ENCODE results near the gene TBR1. TPM values are rescaled to one million over a fixed set of nuclear protein-coding genes. Genes with fewer than 3 reads are reported as not detected.

TBR1 gene
- total and polyA plus RNA-seq, 5 donors: 0.02 TPM; not detected in 4

GRCh38 chr2:161386228-161386824 is 29.8 kb upstream of the TBR1 start:
- Histone ChIP-seq H3K27ac (ENCODE audit: low read length) (no peak overlapping the region), H3K4me3 (ENCODE audit: low read length) (no peak overlapping the region), H3K9me3 (ENCODE audit: control insufficient read depth, low read length) (no peaks in the 10 kb centered on the region), H3K27me3 (ENCODE audit: control insufficient read depth, insufficient read depth) (no peaks in the 10 kb centered on the region), H3K4me1 (ENCODE audit: control insufficient read depth, insufficient read depth, low read length) (no peaks in the 10 kb centered on the region)
- DNase-seq (no peak), ATAC-seq (no peak)
- WGBS: 93% methylated on average over 2 of the region's 2 CpGs
- intact Hi-C loops (cut with DNase I): no loop called here

DNA sequence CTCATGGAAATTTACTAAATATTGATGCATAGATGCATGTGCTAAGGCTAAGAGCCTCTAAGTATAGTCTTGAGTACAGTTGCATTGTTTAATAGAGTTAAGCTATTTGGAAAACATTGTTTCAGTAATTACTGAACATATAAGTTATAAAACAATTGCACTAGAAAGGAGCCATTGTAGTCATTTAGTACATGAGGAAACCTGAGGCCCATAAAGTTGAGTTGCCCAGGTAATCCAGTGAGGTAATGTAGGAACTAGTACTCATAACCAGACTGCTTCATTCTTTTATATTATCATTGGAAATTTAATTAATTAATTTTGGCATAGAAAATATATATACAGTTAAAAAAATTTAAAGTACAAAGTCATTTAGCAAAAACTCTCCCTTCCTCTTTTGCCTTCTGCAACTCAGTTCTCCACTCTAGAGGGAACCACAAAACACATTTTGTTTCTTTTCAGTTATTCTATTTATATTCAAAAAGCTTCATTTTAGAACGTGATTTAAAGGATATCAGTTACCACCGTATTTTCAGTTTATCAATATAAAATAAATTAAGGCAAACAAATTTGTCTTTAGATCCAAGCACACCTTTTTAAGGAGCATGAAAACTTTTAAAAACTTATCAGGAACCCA is 27.8 kb upstream of the TBR1 start:
- ATAC-seq (no peak), DNase-seq (no peak)
- H3K4me1 ChIP-seq (ENCODE audit: control insufficient read depth, insufficient read depth, low read length): no peaks in the 10 kb centered on the region
- intact Hi-C loops (cut with DNase I): no loop called here
- no peaks in the 10 kb centered on the region for H3K27me3 ChIP-seq (ENCODE audit: control insufficient read depth, insufficient read depth)
- H3K4me3 ChIP-seq (ENCODE audit: low read length): no peak overlapping the region
- H3K27ac ChIP-seq (ENCODE audit: low read length): no peak overlapping the region
- 82% methylated on average over 2 of the region's 2 CpGs for WGBS
- H3K9me3 ChIP-seq (ENCODE audit: control insufficient read depth, low read length): no peaks in the 10 kb centered on the region

- Histone ChIP-seq H3K27me3 (ENCODE audit: control insufficient read depth, insufficient read depth) (no peaks in the 10 kb centered on the region), H3K4me1 (ENCODE audit: control insufficient read depth, insufficient read depth, low read length) (no peaks in the 10 kb centered on the region), H3K27ac (ENCODE audit: low read length) (no peak overlapping the region), H3K9me3 (ENCODE audit: control insufficient read depth, low read length) (no peaks in the 10 kb centered on the region), H3K4me3 (ENCODE audit: low read length) (no peak overlapping the region)
- DNase-seq: no peak
- intact Hi-C loops (cut with DNase I): no loop called here
- 91% methylated on average over 4 of the region's 4 CpGs for WGBS
- no peak for ATAC-seq
These were observed 24.2 kb upstream of the TBR1 start for GRCh38 chr2:161391737-161392506.

- no peak overlapping the region for H3K27ac ChIP-seq (ENCODE audit: low read length)
- no peak for ATAC-seq
- no peaks in the 10 kb centered on the region for H3K27me3 ChIP-seq (ENCODE audit: control insufficient read depth, insufficient read depth)
- intact Hi-C loops (cut with DNase I): no loop called here
- H3K4me1 ChIP-seq (ENCODE audit: control insufficient read depth, insufficient read depth, low read length): no peaks in the 10 kb centered on the region
- H3K4me3 ChIP-seq (ENCODE audit: low read length): no peak overlapping the region
- 98% methylated on average over 2 of the region's 2 CpGs for WGBS
- no peak for DNase-seq
- H3K9me3 ChIP-seq (ENCODE audit: control insufficient read depth, low read length): no peaks in the 10 kb centered on the region
These were observed 16.0 kb upstream of the TBR1 start for GRCh38 chr2:161400076-161400475.

GRCh38 chr2:161402297-161402696 is 13.8 kb upstream of the TBR1 start:
- no peak overlapping the region for H3K27ac ChIP-seq (ENCODE audit: low read length)
- no peaks in the 10 kb centered on the region for H3K9me3 ChIP-seq (ENCODE audit: control insufficient read depth, low read length)
- intact Hi-C loops (cut with DNase I): no loop called here
- H3K4me3 ChIP-seq (ENCODE audit: low read length): no peak overlapping the region
- H3K4me1 ChIP-seq (ENCODE audit: control insufficient read depth, insufficient read depth, low read length): no peaks in the 10 kb centered on the region
- 91% methylated on average over 4 of the region's 4 CpGs for WGBS
- ATAC-seq (no peak), DNase-seq (no peak)
- H3K27me3 ChIP-seq (ENCODE audit: control insufficient read depth, insufficient read depth): no peaks in the 10 kb centered on the region

GRCh38 chr2:161406316-161406715 is 9.8 kb upstream of the TBR1 start:
- Histone ChIP-seq H3K9me3 (ENCODE audit: control insufficient read depth, low read length) (no peaks in the 10 kb centered on the region), H3K4me3 (ENCODE audit: low read length) (no peak overlapping the region), H3K4me1 (ENCODE audit: control insufficient read depth, insufficient read depth, low read length) (no peaks in the 10 kb centered on the region), H3K27ac (ENCODE audit: low read length) (no peak overlapping the region), H3K27me3 (ENCODE audit: control insufficient read depth, insufficient read depth) (no peaks in the 10 kb centered on the region)
- intact Hi-C loops (cut with DNase I): no loop called here
- ATAC-seq (no peak), DNase-seq (no peak)
- 85% methylated on average over 5 of the region's 5 CpGs for WGBS

GRCh38 chr2:161407597-161407996 is 8.5 kb upstream of the TBR1 start:
- Histone ChIP-seq H3K27me3 (ENCODE audit: control insufficient read depth, insufficient read depth) (no peaks in the 10 kb centered on the region), H3K27ac (ENCODE audit: low read length) (no peak overlapping the region), H3K4me1 (ENCODE audit: control insufficient read depth, insufficient read depth, low read length) (no peaks in the 10 kb centered on the region), H3K4me3 (ENCODE audit: low read length) (no peak overlapping the region), H3K9me3 (ENCODE audit: control insufficient read depth, low read length) (no peaks in the 10 kb centered on the region)
- DNase-seq (no peak), ATAC-seq (no peak)
- intact Hi-C loops (cut with DNase I): no loop called here
- 83% methylated on average over 2 of the region's 2 CpGs for WGBS

GRCh38 chr2:161409308-161409907 is 6.7 kb upstream of the TBR1 start:
- no peaks in the 10 kb centered on the region for H3K9me3 ChIP-seq (ENCODE audit: control insufficient read depth, low read length)
- no peak overlapping the region for H3K4me3 ChIP-seq (ENCODE audit: low read length)
- H3K27me3 ChIP-seq (ENCODE audit: control insufficient read depth, insufficient read depth): no peaks in the 10 kb centered on the region
- H3K27ac ChIP-seq (ENCODE audit: low read length): no peak overlapping the region
- ATAC-seq: no peak
- DNase-seq: no peak
- intact Hi-C loops (cut with DNase I): no loop called here
- 100% methylated on average over 1 of the region's 1 CpG for WGBS
- peaks cover 2% of the 10 kb centered on the region for H3K4me1 ChIP-seq (ENCODE audit: control insufficient read depth, insufficient read depth, low read length)

DNA sequence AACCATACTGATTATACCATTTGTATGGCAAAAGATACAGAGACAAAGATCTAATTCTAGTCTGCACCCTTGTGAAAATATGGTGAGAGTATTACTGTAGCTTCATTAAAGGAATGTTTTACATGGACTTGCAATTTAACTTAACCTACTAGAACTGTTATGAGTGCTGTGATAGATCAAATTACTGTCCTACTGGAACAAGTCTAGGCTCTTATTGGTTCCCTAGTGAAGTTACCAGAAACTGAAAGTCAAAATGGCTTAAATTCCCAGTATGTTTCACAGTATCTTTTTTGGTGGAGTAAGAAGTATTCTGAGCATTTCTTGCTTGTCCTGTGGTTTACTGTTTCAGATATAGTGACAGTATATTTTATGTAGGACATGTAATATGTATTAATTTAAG is 3.8 kb upstream of the TBR1 start:
- Histone ChIP-seq H3K4me1 (ENCODE audit: control insufficient read depth, insufficient read depth, low read length) (peaks cover 2% of the 10 kb centered on the region), H3K27ac (ENCODE audit: low read length) (no peak overlapping the region), H3K9me3 (ENCODE audit: control insufficient read depth, low read length) (no peaks in the 10 kb centered on the region), H3K27me3 (ENCODE audit: control insufficient read depth, insufficient read depth) (no peaks in the 10 kb centered on the region), H3K4me3 (ENCODE audit: low read length) (no peak overlapping the region)
- DNase-seq (no peak), ATAC-seq (no peak)
- intact Hi-C loops (cut with DNase I): no loop called here

GRCh38 chr2:161414042-161415033 is 1.8 kb upstream of the TBR1 start:
- peaks cover 2% of the 10 kb centered on the region for H3K4me1 ChIP-seq (ENCODE audit: control insufficient read depth, insufficient read depth, low read length)
- intact Hi-C loops (cut with DNase I): no loop called here
- H3K27me3 ChIP-seq (ENCODE audit: control insufficient read depth, insufficient read depth): no peaks in the 10 kb centered on the region
- H3K27ac ChIP-seq (ENCODE audit: low read length): no peak overlapping the region
- peak overlapping the region; percentile 58 for H3K4me3 ChIP-seq (ENCODE audit: low read length)
- 5% methylated on average over 69 of the region's 69 CpGs for WGBS
- DNase-seq: peak; percentile 25 to 73 (median 66)
- ATAC-seq: peak; percentile 81 to 82
- no peaks in the 10 kb centered on the region for H3K9me3 ChIP-seq (ENCODE audit: control insufficient read depth, low read length)
